CD14-positive monocyte (primary cell): ENCODE data around the gene IBA57. TPM values are rescaled to one million over a fixed set of nuclear protein-coding genes. Genes with fewer than 3 reads are reported as not detected.

Experiments used
- DNase-seq, 3 donors: peaks; one replicate each; pipeline ENCODE4 v3.0.0-alpha.2; 2011 to 2022
- H2AFZ ChIP-seq: 2 replicates; pipeline ENCODE4 v1.6.0; 2012; ENCODE audit warnings: mild to moderate bottlenecking, low read depth, low read length, inconsistent platforms; ENCODE audit not compliant: insufficient read depth, poor library complexity, severe bottlenecking
- H3K27ac ChIP-seq, 2 donors: 1 replicate in 1 of 2; 2 replicates in 1 of 2; pipeline ENCODE4 v1.5.1; 2012 to 2013; ENCODE audit warnings: low read length in 2 of 2, control low read depth in 1 of 2, inconsistent platforms in 1 of 2, low read depth in 1 of 2, mild to moderate bottlenecking in 1 of 2
- H3K27me3 ChIP-seq, 2 donors: one replicate each; pipeline versions ENCODE4 v1.6.0 to v1.6.1; 2011 to 2013; ENCODE audit warnings: low read length in 2 of 2; ENCODE audit not compliant: control insufficient read depth in 2 of 2, insufficient read depth in 2 of 2
- H3K36me3 ChIP-seq, 2 donors: replicated peaks in 1 of 2; 1 replicate in 1 of 2; 2 replicates in 1 of 2; pipeline versions ENCODE4 v1.5.1 to v1.6.1; 2012 to 2013; ENCODE audit warnings: low read length in 2 of 2, control low read depth in 1 of 2, inconsistent platforms in 1 of 2, mild to moderate bottlenecking in 1 of 2; ENCODE audit not compliant: insufficient read depth in 2 of 2, control insufficient read depth in 1 of 2
- H3K4me1 ChIP-seq, 2 donors: 1 replicate in 1 of 2; 2 replicates in 1 of 2; pipeline versions ENCODE4 v1.5.1 to v1.6.1; 2012 to 2013; ENCODE audit warnings: low read length in 2 of 2, control low read depth in 1 of 2, inconsistent platforms in 1 of 2, mild to moderate bottlenecking in 1 of 2, moderate library complexity in 1 of 2; ENCODE audit not compliant: insufficient read depth in 2 of 2, control insufficient read depth in 1 of 2
- H3K4me2 ChIP-seq: replicated peaks from 2 replicates; pipeline ENCODE3; 2012; ENCODE audit warnings: low read length, moderate library complexity, mild to moderate bottlenecking; ENCODE audit not compliant: poor library complexity, severe bottlenecking; ENCODE audit errors: extremely low read depth
- H3K4me3 ChIP-seq, 3 experiments: fragments of 200-600 bp in 1 of 3; sonication (generic) in 1 of 3; replicated peaks in 1 of 3; 1 replicate in 2 of 3; 2 replicates in 1 of 3; pipeline ENCODE4 v1.5.1; 2011 to 2013; ENCODE audit warnings: low read length in 3 of 3, mild to moderate bottlenecking in 3 of 3, control low read depth in 2 of 3, low read depth in 2 of 3, inconsistent platforms in 1 of 3, moderate library complexity in 1 of 3
- H3K79me2 ChIP-seq: 2 replicates; pipeline ENCODE4 v1.6.0; 2012; ENCODE audit warnings: mild to moderate bottlenecking, control low read depth, inconsistent platforms, low read length, moderate library complexity; ENCODE audit not compliant: insufficient read depth
- H3K9ac ChIP-seq: 2 replicates; pipeline ENCODE4 v1.6.0; 2017; ENCODE audit warnings: low read length, mild to moderate bottlenecking; ENCODE audit not compliant: insufficient read depth, poor library complexity, severe bottlenecking
- H3K9me3 ChIP-seq, 2 donors: replicated peaks in 1 of 2; 1 replicate in 1 of 2; 2 replicates in 1 of 2; pipeline versions ENCODE4 v1.5.1 to v1.6.1; 2012 to 2013; ENCODE audit warnings: low read length in 2 of 2, control low read depth in 1 of 2; ENCODE audit not compliant: control insufficient read depth in 1 of 2, insufficient read depth in 1 of 2
- H4K20me1 ChIP-seq: 2 replicates; pipeline ENCODE4 v1.6.0; 2012; ENCODE audit warnings: mild to moderate bottlenecking, low read length, control low read depth, moderate library complexity; ENCODE audit not compliant: insufficient read depth
- H3K27ac Mint-ChIP-seq, 7 donors: one replicate each; pipeline ENCODE4 v1.8.0; 2020; ENCODE audit warnings: mild to moderate bottlenecking in 7 of 7, mixed read lengths in 7 of 7, moderate library complexity in 6 of 7, inconsistent platforms in 2 of 7
- H3K27me3 Mint-ChIP-seq, 3 donors: one replicate each; pipeline ENCODE4 v1.8.0; 2021 to 2022; ENCODE audit warnings: low read depth in 3 of 3, mild to moderate bottlenecking in 3 of 3, mixed read lengths in 3 of 3, moderate library complexity in 3 of 3, inconsistent platforms in 1 of 3
- H3K36me3 Mint-ChIP-seq, 2 donors: one replicate each; pipeline ENCODE4 v1.8.0; 2020; ENCODE audit warnings: mixed read lengths in 2 of 2, inconsistent platforms in 1 of 2, mild to moderate bottlenecking in 1 of 2
- H3K4me1 Mint-ChIP-seq: one replicate; pipeline ENCODE4 v1.8.0; 2020; ENCODE audit warnings: mild to moderate bottlenecking, mixed read lengths
- H3K4me3 Mint-ChIP-seq, 2 donors: one replicate each; pipeline ENCODE4 v1.8.0; 2020; ENCODE audit warnings: mild to moderate bottlenecking in 2 of 2, mixed read lengths in 2 of 2, moderate library complexity in 1 of 2
- H3K9me3 Mint-ChIP-seq, 7 donors: one replicate each; pipeline ENCODE4 v1.8.0; 2020 to 2022; ENCODE audit warnings: mixed read lengths in 7 of 7, mild to moderate bottlenecking in 6 of 7, moderate library complexity in 6 of 7, inconsistent platforms in 2 of 7
- CTCF ChIP-seq: fragments of 200-600 bp; IDR thresholded peaks from one replicate; pipeline ENCODE4 v1.8.0; 2022; ENCODE audit warnings: antibody characterized with exemption, mild to moderate bottlenecking
- WGBS: methylation state at CpG from one replicate; pipeline ENCODE4 v1.1.5; 2013; ENCODE audit warnings: missing lambda C conversion rate; ENCODE audit not compliant: insufficient coverage; 5-methylcytosine and 5-hydroxymethylcytosine counted together
- intact Hi-C, 2 donors: fragments of 100-400 bp; cut with micrococcal nuclease; formaldehyde crosslinking; loops; one replicate each; pipeline versions ENCODE4 v1.15.0 to v1.15.1; 2023
- polyA plus RNA-seq, 3 donors: library from polyadenylated mRNA; depleted of rRNA in 1 of 3; unstranded in 2 of 3; stranded (reverse) in 1 of 3; fragments of 300-500 nt in 2 of 3; fragments of >200 nt in 1 of 3; fragmentation: Illumina TruSeq in 2 of 3; gene quantifications; 1 replicate in 2 of 3; 2 replicates in 1 of 3; pipeline ENCODE4 v1.2.3, GENCODE V29; 2012 to 2021

The IBA57 gene
- polyA plus RNA-seq, 3 donors, result 1.6 to 2.1 (median 1.7) TPM

- DNase-seq, result no peak
- H3K4me1 ChIP-seq, result peaks cover 4 to 8% of the 10 kb centered on the region in 2 donors
These were observed 47.6 kb upstream of the IBA57 start for GRCh38 chr1:228118040-228118439.

GRCh38 chr1:228120351-228120750 is 45.3 kb upstream of the IBA57 start:
- H3K79me2 ChIP-seq, result no peaks in the 10 kb centered on the region
- intact Hi-C loops, result loop anchor here in 1 of 2 donors (5.0 kb wide), 1 partner anchor 43 kb away; no protein-coding TSS in a partner anchor

More at GRCh38 chr1:228118040-228118439, 47.6 kb upstream of the IBA57 start:
- no peaks in the 10 kb centered on the region for H4K20me1 ChIP-seq
- no peaks in the 10 kb centered on the region for H3K27me3 ChIP-seq
- H3K79me2 ChIP-seq, result no peaks in the 10 kb centered on the region
- no peak for TF ChIP-seq CTCF
- no peak overlapping the region for H3K4me2 ChIP-seq
- peaks cover 4 to 5% of the 10 kb centered on the region in 2 donors for H3K9me3 ChIP-seq
- H2AFZ ChIP-seq, result no peak overlapping the region
- Mint-ChIP-seq H3K4me3 (no peak overlapping the region), H3K9me3 (peaks cover 6 to 27% (median 13%) of the 10 kb centered on the region in 7 donors), H3K4me1 (peaks cover 8% of the 10 kb centered on the region), H3K27me3 (peaks cover under 1 to 6% (median 5%) of the 10 kb centered on the region in 3 donors), H3K27ac (no peak overlapping the region), H3K36me3 (no peaks in the 10 kb centered on the region)
- no peak overlapping the region for H3K9ac ChIP-seq
- H3K27ac ChIP-seq, result no peak overlapping the region
- H3K4me3 ChIP-seq, result no peak overlapping the region
- WGBS, result no CpG with 5 or more reads among the region's 2 CpGs
- intact Hi-C loops, result no loop called here
- H3K36me3 ChIP-seq, result no peaks in the 10 kb centered on the region

More at GRCh38 chr1:228120351-228120750, 45.3 kb upstream of the IBA57 start:
- Histone ChIP-seq H3K36me3 (no peaks in the 10 kb centered on the region), H3K9ac (no peak overlapping the region), H4K20me1 (no peaks in the 10 kb centered on the region), H3K27me3 (no peaks in the 10 kb centered on the region), H3K9me3 (peaks cover 4 to 5% of the 10 kb centered on the region in 2 donors), H2AFZ (no peak overlapping the region), H3K4me1 (peaks cover 4 to 8% of the 10 kb centered on the region in 2 donors), H3K4me3 (no peak overlapping the region), H3K4me2 (no peak overlapping the region), H3K27ac (no peak overlapping the region)
- H3K9me3 Mint-ChIP-seq, result peaks cover 6 to 27% (median 12%) of the 10 kb centered on the region in 7 donors
- no peak overlapping the region for H3K27ac Mint-ChIP-seq
- H3K4me1 Mint-ChIP-seq, result peaks cover 8% of the 10 kb centered on the region
- no peak for DNase-seq
- no peak overlapping the region for H3K4me3 Mint-ChIP-seq
- TF ChIP-seq CTCF, result no peak
- WGBS, result no CpG with 5 or more reads among the region's 1 CpG
- peaks cover 6 to 11% (median 9%) of the 10 kb centered on the region in 3 donors for H3K27me3 Mint-ChIP-seq
- H3K36me3 Mint-ChIP-seq, result no peaks in the 10 kb centered on the region
